Cardiac fibroblast (primary cell): ENCODE measurements around the gene NTRK2.

ENCODE experiments used
- DNase-seq, 2 donors: peaks; one replicate each; pipeline versions ENCODE4 v3.0.0 to v3.0.0-alpha.2; 2010; ENCODE audit warnings: low read depth in 2 of 2
- H3K4me3 ChIP-seq, 2 donors: replicated peaks in 1 of 2; 1 replicate in 1 of 2; 2 replicates in 1 of 2; pipeline ENCODE4 v1.5.1; 2011; ENCODE audit warnings: low read depth in 2 of 2, low read length in 2 of 2, mild to moderate bottlenecking in 2 of 2, moderate library complexity in 1 of 2
- TF ChIP-seq, protein P1 (sequence below): IDR thresholded peaks from one replicate; pipeline ENCODE4 v1.5.1; 2011; ENCODE audit warnings: low read depth, mild to moderate bottlenecking, low read length, inconsistent platforms

The NTRK2 gene

DNA sequence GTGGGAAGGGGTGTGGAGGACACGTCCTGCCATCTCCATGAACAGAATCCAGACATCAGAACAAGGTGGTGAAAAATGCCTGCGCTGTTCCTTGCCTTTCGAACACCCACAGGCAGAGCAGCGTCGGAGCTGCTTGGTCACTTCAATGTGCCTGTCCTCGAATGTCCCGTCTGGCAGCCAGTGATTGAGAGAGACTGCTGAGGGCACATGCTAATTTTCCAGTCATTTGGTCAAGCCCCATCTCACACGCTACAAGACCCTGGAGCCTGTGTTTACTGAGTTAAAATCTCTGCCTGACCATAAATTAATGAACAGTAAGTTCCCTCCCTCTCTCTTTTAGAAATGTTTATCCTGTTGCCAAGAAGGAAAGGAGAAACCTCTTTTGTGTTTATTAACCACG, 149.3 kb downstream of the NTRK2 start:
- H3K4me3 ChIP-seq = no peak overlapping the region
- DNase-seq = no peak
- TF ChIP-seq, protein P1, sequence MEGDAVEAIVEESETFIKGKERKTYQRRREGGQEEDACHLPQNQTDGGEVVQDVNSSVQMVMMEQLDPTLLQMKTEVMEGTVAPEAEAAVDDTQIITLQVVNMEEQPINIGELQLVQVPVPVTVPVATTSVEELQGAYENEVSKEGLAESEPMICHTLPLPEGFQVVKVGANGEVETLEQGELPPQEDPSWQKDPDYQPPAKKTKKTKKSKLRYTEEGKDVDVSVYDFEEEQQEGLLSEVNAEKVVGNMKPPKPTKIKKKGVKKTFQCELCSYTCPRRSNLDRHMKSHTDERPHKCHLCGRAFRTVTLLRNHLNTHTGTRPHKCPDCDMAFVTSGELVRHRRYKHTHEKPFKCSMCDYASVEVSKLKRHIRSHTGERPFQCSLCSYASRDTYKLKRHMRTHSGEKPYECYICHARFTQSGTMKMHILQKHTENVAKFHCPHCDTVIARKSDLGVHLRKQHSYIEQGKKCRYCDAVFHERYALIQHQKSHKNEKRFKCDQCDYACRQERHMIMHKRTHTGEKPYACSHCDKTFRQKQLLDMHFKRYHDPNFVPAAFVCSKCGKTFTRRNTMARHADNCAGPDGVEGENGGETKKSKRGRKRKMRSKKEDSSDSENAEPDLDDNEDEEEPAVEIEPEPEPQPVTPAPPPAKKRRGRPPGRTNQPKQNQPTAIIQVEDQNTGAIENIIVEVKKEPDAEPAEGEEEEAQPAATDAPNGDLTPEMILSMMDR = no peak

DNA sequence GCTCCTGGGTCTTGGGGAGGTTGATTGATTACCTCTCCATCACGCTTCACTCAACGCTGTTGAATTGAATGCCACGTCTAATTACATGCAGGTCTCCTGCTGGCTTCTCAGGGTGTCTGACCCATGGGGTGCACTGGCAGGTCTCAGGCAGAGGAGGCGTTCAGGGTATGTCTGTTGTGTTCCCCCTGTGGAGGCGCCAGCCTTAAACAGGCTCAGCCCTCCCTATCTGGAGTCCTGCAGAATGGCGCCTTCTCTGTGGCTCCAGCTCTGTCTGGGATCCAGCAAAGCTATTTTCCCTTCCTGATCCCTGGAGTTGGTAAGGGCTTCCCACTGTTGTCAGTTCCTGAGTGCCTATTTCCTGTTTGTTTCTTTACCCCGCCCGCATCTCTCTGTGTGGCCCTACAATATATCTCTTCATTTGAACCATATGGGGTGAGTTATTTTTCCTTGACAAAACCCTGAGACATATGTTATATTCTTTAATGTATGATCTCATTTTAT, 150.0 kb downstream of the NTRK2 start:
- no peak overlapping the region for H3K4me3 ChIP-seq
- TF ChIP-seq, protein P1 = no peak
- no peak for DNase-seq

DNA sequence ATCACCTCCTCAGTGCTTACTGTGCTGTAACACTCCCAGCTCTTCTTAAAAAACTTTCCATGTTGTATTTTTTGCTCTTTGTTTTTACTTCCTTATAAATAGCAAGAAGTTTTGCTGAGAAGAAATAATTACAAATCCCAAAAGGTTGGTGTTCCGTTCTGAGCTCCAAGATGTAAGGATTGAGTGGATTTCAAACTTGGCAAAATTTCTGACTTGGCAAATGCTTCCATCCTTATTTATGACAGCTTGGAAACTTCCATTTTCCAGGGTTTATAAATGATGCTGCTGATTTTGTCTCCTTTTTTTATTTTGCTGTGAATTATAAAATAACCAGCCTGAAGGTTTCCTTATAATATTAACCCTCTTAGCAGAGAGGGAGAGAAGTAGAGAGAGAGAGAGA, 151.9 kb downstream of the NTRK2 start:
- no peak for DNase-seq
- no peak overlapping the region for H3K4me3 ChIP-seq

DNA sequence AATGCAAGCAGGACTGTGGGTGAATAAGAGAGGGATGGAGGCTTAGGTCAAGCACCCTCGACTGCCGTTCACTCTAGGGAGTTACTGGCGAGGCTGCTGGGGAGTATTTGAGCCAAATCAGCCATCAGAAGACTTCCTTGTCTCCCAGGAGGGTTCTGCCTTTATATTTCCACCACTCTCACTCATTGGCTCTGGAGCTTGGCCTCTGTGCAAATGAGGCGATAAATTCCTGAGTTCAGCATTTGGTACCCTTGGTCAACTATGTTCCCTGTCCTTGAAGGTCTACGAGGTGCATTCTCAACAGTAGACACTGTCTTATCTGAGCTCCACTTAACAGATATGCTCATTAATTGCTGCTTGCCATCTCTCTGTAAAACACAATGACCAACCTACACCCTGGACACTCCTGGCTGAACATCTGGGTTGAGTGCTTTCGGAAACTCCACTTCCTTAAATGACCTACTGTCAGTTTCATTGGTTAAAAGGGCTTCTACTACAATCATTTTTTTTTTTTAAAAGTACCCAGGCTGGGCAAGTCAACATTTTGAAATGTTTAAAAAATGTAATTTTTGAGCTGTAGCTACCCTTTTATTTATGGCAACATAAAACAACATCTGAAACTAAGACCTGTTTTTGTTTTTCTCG, 153.2 kb downstream of the NTRK2 start:
- TF ChIP-seq, protein P1 = no peak
- no peak overlapping the region for H3K4me3 ChIP-seq
- no peak for DNase-seq

More for the DNA sequence above, 151.9 kb downstream of the NTRK2 start:
- TF ChIP-seq, protein P1 = no peak

DNA sequence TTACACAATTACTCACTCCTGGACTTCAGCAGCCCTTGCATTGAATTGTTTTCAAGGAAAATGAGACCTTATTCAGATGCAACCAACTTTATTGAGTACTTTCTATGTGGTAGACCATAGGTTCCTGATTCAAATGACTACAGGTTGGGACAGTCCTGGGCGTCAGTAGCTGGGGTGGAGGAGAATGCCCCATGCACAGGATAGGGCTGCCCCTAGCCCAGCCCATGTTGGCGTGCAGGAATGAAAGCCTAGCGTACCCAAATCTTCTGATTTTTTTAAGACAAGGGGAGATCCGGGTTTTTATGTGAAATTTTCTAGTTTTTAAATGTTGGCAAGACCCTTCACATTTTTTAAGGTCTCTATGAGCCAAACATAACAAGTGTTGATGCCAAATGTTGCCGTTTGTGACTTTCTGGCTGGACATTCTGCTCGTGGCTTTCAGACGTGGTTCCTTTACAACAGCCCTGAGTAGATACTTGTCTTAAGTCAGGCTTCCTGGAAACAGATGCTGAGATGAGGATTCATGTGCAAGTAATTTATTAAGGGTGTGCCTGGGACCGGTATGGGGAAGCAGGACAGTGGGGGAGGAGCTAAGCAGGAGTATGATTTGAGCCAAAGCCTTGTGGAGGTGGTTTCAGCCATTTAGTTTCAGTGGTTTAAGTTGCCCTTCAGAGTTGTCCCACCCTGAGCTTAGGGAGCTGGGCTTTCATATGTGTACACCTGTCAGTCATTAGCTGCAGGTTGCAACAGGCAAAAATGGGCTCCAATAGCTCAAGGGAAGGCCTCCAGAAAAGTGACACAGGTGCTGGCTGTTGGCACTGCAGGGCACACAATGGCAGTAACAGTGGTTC, 154.1 kb downstream of the NTRK2 start:
- peak in 1 of 2 donors; percentile 6 for DNase-seq
- H3K4me3 ChIP-seq = no peak overlapping the region
- TF ChIP-seq, protein P1 = no peak

DNA sequence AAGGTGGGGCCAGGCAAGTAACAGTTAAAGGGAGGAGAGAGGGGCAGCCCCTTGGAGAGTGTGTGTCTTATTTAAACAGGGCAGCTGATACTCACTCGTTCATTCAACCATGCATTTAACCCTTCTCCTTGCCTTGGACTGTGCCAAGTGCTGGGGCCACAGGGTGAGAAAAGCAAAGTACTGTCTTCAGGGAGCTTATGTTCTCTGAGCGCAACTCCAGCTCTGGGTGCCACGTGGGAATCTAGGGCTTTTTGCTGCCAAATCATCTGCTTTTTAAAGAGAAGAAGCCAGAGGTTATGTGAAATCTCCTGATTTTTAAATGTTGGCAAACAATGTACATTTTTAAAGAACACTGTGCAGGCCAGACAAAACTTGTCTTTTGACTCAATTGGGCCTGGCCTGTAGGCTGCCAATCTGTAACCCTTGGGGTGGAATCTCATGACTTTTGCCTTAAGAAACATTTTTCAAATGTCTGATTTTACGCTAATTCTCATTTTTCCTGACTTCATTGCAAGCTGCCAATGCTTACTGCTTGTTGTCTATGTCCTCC, 157.8 kb downstream of the NTRK2 start:
- H3K4me3 ChIP-seq = no peak overlapping the region
- no peak for DNase-seq
- TF ChIP-seq, protein P1 = no peak
